ENCODE measurements around the gene CYP4Z1.
"Not testable (repeated sequence)": the region's sequence is repeated elsewhere in the genome, so short reads cannot be mapped to it uniquely, and the experiment has no call there.

CYP4Z1 gene

GRCh38 chr1:47137198-47137597 lies 70.2 kb downstream of the CYP4Z1 start, which contains the start of gene CYP4A22:
TSS of gene CYP4A22 (plus strand) at chr1:47137441. CDS start at chr1:47137486, 45 bp downstream.
- DNase-seq (ENCODE audit: low spot score): no peak
- in situ Hi-C loops (cut with MboI; ENCODE audit: low sequenced_read_pairs, unreplicated experiment): no loop called here
- TF ChIP-seq CTCF (IDR thresholded peaks at IDR 0.05; ENCODE audit: borderline replicate concordance, control extremely low read depth, extremely low read depth, insufficient read depth, missing control alignments): no peak

DNA sequence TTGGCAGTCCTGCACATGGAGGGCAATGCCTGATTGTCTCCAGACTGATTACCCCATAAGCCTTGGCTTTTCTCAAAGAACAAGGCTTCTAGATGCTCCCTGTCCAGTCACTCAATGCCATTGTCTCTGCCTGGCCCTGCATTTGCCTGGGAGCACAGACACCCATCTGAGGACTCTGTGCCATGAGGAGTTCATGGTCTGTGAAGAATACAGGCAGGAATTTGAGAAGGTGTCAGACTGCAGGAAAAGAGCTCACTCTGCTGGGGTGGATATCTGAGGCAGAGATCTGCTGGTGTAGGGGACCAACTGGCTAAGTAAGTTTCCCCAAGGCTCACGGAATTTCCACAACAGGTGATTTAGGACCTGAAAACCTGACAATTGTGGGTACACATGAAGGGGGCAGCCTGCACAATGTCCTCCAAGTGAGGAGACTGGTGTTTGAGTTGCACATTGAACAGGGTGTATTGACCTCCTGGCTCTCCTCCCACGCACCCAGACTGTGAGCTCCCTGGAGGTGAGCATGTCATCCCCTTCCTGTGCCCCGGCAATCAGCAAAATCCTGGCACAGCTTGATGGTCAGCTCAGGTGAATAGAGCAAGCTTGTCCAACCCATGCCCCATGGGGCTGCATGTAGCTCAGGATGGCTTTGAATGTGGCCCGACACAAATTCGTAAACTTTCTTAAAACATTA lies 71.0 kb downstream of the CYP4Z1 start:
- in situ Hi-C loops (cut with MboI; ENCODE audit: low sequenced_read_pairs, unreplicated experiment): no loop called here
- TF ChIP-seq CTCF (IDR thresholded peaks at IDR 0.05; ENCODE audit: borderline replicate concordance, control extremely low read depth, extremely low read depth, insufficient read depth, missing control alignments): no peak
- DNase-seq (ENCODE audit: low spot score): no peak

DNA sequence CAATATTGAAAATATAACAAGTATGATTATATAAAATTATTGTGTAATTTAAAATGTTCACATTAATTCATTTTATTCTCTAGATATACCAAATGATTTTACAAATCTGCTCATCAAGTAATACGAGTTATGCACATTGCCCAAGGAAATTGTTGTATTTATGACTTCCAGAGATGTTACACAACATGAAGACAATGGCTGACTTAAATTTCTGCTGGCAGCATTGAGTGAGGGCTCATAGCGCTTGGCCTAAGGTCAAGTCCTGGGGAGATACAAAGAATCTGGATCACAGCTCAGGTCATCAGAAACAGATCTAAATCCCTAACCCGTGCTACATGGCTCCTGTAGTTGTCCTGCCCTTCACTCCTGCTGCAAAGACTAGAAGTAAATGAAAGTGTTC lies 73.3 kb downstream of the CYP4Z1 start:
- in situ Hi-C loops (cut with MboI; ENCODE audit: low sequenced_read_pairs, unreplicated experiment); DNase-seq (ENCODE audit: low spot score): not testable (repeated sequence)

GRCh38 chr1:47143654-47144053 lies 76.6 kb downstream of the CYP4Z1 start:
- in situ Hi-C loops (cut with MboI; ENCODE audit: low sequenced_read_pairs, unreplicated experiment); DNase-seq (ENCODE audit: low spot score): not testable (repeated sequence)

DNA sequence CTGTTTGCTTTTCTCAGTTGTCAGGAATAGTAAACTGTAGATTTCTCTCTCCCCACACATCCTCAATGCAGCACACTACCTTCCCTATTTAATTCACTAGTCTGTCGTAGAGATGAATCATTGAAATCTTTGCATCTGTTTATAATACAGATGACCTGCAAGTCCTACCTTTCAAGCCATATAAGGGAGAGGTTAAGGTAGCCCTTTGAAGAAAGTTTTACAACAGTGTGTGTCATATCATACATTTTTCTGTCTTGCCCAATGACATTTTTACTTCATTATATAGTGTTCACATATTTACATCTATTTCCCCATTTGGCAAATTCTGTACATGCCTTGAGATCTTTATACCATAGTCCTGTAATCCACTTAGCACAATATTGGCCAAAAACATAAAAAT lies 79.5 kb downstream of the CYP4Z1 start:
- in situ Hi-C loops (cut with MboI; ENCODE audit: low sequenced_read_pairs, unreplicated experiment); DNase-seq (ENCODE audit: low spot score): not testable (repeated sequence)

DNA sequence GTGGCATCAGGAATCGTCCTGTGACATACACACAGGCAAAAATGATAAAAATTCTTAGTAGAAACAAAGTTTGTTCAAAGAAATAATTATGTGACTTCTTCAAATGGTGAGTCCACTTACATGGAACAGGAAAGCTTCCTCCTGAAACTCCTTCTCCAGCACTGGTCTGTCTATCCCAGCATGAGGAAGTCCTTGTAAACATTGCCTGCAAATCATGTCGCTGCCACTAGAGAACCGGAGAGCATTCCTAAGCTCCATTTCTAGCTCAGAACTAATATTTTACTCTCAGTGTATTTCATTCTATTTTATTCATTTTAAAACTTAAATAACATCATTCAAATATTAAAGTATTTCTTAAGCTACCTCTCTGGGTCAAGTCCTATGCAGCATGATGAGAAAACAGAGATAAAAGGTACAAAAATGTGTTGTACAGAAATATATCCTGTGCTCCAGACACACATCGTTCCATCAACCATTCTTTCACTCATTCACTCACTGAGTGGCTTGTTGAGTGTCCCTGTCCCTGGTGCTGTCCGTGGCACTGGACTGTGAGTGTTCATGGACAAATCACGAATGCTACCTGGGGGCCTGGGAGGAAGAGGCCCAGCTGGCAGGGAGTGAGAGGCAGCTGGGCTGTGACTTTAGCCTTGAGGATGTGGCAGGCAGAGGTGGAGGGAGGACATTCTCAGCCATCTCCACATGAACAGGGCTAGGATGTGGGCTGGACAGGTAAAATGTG lies 80.2 kb downstream of the CYP4Z1 start:
- in situ Hi-C loops (cut with MboI; ENCODE audit: low sequenced_read_pairs, unreplicated experiment): no loop called here
- no peak for DNase-seq (ENCODE audit: low spot score)
- no peak for TF ChIP-seq CTCF (IDR thresholded peaks at IDR 0.05; ENCODE audit: borderline replicate concordance, control extremely low read depth, extremely low read depth, insufficient read depth, missing control alignments)

- in situ Hi-C loops (cut with MboI; ENCODE audit: low sequenced_read_pairs, unreplicated experiment); DNase-seq (ENCODE audit: low spot score): not testable (repeated sequence)
These were observed 82.1 kb downstream of the CYP4Z1 start for GRCh38 chr1:47149162-47149561.

DNA sequence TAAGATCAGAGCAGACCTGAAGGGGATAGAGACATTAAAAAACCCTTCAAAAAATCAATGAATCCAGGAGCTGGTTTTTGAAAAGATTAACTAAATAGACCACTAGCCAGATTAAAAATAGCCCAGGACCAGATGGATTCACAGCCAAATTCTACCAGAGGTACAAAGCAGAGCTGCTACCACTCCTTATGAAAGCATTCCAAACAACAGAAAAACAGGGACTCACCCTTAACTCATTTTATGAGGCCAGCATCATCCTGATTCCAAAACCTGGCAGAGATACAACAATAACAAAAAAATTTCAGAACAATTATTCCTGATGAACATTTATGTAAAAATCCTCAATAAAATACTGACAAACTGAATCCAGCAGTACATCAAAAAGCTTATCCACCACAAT lies 89.4 kb downstream of the CYP4Z1 start:
- DNase-seq (ENCODE audit: low spot score); in situ Hi-C loops (cut with MboI; ENCODE audit: low sequenced_read_pairs, unreplicated experiment): not testable (repeated sequence)

GRCh38 chr1:47157957-47158356 lies 90.9 kb downstream of the CYP4Z1 start:
- DNase-seq (ENCODE audit: low spot score); in situ Hi-C loops (cut with MboI; ENCODE audit: low sequenced_read_pairs, unreplicated experiment): not testable (repeated sequence)

GRCh38 chr1:47160716-47161115 lies 93.7 kb downstream of the CYP4Z1 start:
- no peak for TF ChIP-seq CTCF (IDR thresholded peaks at IDR 0.05; ENCODE audit: borderline replicate concordance, control extremely low read depth, extremely low read depth, insufficient read depth, missing control alignments)
- in situ Hi-C loops (cut with MboI; ENCODE audit: low sequenced_read_pairs, unreplicated experiment): no loop called here
- no peak for DNase-seq (ENCODE audit: low spot score)

Measured in GM13976 (cell line).